ENCODE results near the gene TM7SF2. TPM values are rescaled to one million over a fixed set of nuclear protein-coding genes. Genes with fewer than 3 reads are reported as not detected.

TM7SF2 gene
- total and polyA plus RNA-seq, 2 of the 13 experiments (the other 11 are each of a cell fraction or from before 2014, with no cell fraction given): 56.0 to 66.9 TPM

GRCh38 chr11:65095974-65096806 is 15.5 kb upstream of the TM7SF2 start, which contains the start of gene VPS51 (continued):
- TF ChIP-seq, protein P1, sequence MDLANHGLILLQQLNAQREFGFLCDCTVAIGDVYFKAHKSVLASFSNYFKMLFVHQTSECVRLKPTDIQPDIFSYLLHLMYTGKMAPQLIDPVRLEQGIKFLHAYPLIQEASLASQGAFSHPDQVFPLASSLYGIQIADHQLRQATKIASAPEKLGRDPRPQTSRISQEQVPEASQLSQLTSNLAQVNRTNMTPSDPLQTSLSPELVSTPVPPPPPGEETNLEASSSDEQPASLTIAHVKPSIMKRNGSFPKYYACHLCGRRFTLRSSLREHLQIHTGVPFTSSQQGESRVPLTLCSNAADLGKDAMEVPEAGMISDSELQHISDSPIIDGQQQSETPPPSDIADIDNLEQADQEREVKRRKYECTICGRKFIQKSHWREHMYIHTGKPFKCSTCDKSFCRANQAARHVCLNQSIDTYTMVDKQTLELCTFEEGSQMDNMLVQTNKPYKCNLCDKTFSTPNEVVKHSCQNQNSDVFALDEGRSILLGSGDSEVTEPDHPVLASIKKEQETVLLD (CRISPR knock-in tag; IDR thresholded peaks at IDR 0.05; ENCODE audit: low read depth): peak; percentile 46; the same call in 1 of the 2 replicates
- TF ChIP-seq ZNF746 (CRISPR knock-in tag; IDR thresholded peaks at IDR 0.05): peak; percentile 65
- peak; percentile 64; the same call in 1 of the 2 replicates for TF ChIP-seq THAP7 (CRISPR knock-in tag; IDR thresholded peaks at IDR 0.05)
- 0 out of 2 replicates have a peak, but pooled peaks have one; percentile 44 for TF ChIP-seq MZF1 (CRISPR knock-in tag; IDR thresholded peaks at IDR 0.05; ENCODE audit: borderline replicate concordance)
- TF ChIP-seq ZNF451 (CRISPR knock-in tag; IDR thresholded peaks at IDR 0.05): peak; percentile 69; the same call in 1 of the 2 replicates
- no peak for TF ChIP-seq JDP2 (CRISPR knock-in tag; IDR thresholded peaks at IDR 0.05; ENCODE audit: borderline replicate concordance)
- TF ChIP-seq SNAPC5 (CRISPR knock-in tag; IDR thresholded peaks at IDR 0.05; ENCODE audit: borderline replicate concordance): no peak

GRCh38 chr11:65096926-65097325 is 14.7 kb upstream of the TM7SF2 start:
- Histone ChIP-seq H2AFZ (ENCODE audit: low read length) (no peak overlapping the region), H3K27me3 (ENCODE audit: control insufficient read depth in 1 of 2, insufficient read depth in 2 of 2, low read length in 2 of 2) (no peaks in the 10 kb centered on the region; a peak in 1 of 5 replicates), H4K20me1 (ENCODE audit: insufficient read depth, low read length) (no peaks in the 10 kb centered on the region), H3K4me3 (replicated peaks in 1 of 3; ENCODE audit: insufficient read depth in 1 of 3, low read depth in 2 of 3, low read length in 3 of 3) (peak overlapping the region; percentile 78 to 85 (median 83)), H3K36me3 (replicated peaks in 1 of 2; ENCODE audit: control insufficient read depth in 1 of 2, insufficient read depth in 2 of 2, low read length in 2 of 2) (peaks cover 0 to 4% of the 10 kb centered on the region in 2 experiments; a peak in 1 of 5 replicates), H3K9me3 (ENCODE audit: low read length) (no peaks in the 10 kb centered on the region), H3K9ac (ENCODE audit: insufficient read depth, low read depth, low read length) (peak overlapping the region; percentile 83), H3K4me2 (ENCODE audit: low read depth, low read length) (peak overlapping the region; percentile 98), H3K79me2 (ENCODE audit: insufficient read depth, low read length) (peaks cover 5% of the 10 kb centered on the region), H3K27ac (ENCODE audit: extremely low read length, insufficient read depth, low read length) (peak overlapping the region; percentile 93), H3K4me1 (ENCODE audit: insufficient read depth, low read length) (peaks cover 50% of the 10 kb centered on the region)
- intact Hi-C loops (cut with micrococcal nuclease; ENCODE audit: unreplicated experiment): loop anchor here (2.0 kb wide), 1 partner anchor 14 kb away; the partner anchor contains the start of gene TM7SF2
- TF ChIP-seq ZNF850 (CRISPR knock-in tag; conservative IDR thresholded peaks at IDR 0.05) (0 out of 2 replicates have a peak, but pooled peaks have one; percentile 3), ZNF296 (CRISPR knock-in tag; conservative IDR thresholded peaks at IDR 0.05) (no peak), HIC2 (CRISPR knock-in tag; IDR thresholded peaks at IDR 0.05; ENCODE audit: low read depth) (no peak), THAP7 (CRISPR knock-in tag; IDR thresholded peaks at IDR 0.05) (0 out of 2 replicates have a peak, but pooled peaks have one; percentile 39)
- TF ChIP-seq, protein P2, sequence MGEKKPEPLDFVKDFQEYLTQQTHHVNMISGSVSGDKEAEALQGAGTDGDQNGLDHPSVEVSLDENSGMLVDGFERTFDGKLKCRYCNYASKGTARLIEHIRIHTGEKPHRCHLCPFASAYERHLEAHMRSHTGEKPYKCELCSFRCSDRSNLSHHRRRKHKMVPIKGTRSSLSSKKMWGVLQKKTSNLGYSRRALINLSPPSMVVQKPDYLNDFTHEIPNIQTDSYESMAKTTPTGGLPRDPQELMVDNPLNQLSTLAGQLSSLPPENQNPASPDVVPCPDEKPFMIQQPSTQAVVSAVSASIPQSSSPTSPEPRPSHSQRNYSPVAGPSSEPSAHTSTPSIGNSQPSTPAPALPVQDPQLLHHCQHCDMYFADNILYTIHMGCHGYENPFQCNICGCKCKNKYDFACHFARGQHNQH (CRISPR knock-in tag; IDR thresholded peaks at IDR 0.05): 0 out of 2 replicates have a peak, but pooled peaks have one; percentile 35
- POLR2A ChIA-PET: interaction anchor here (0.6 to 8.1 kb wide), 24 partner anchors 15 to 380 kb away, joined by 3 to 86 read pairs (median 4); partner anchors contain the start of genes ARL2, BATF2, CAPN1 and FAU
- DNase-seq (ENCODE audit: low spot score) (no peak), FAIRE-seq (no peak), ATAC-seq (no peak)
- in situ Hi-C loops (cut with HindIII; ENCODE audit: extremely low pct_ligation_motif_present, low pct_unique_long_range_greater_than_20kb): no loop called here
- TSS peak; percentile 56 for BruUV-seq (replicated peaks)
- WGBS (ENCODE audit: low lambda C conversion rate): 89% methylated on average over 1 of the region's 8 CpGs
- CTCF ChIA-PET (ENCODE audit: low intra/inter-chr PET ratio, low total read pairs): no interaction called here

Data from HepG2 (cell line).